ENCODE data around the gene PAPSS2. TPM values are rescaled to one million over a fixed set of nuclear protein-coding genes. Genes with fewer than 3 reads are reported as not detected.

PAPSS2 gene
- total RNA-seq, 4 donors from 2014 or later: 17.3 to 117 (median 88.4) TPM

DNA sequence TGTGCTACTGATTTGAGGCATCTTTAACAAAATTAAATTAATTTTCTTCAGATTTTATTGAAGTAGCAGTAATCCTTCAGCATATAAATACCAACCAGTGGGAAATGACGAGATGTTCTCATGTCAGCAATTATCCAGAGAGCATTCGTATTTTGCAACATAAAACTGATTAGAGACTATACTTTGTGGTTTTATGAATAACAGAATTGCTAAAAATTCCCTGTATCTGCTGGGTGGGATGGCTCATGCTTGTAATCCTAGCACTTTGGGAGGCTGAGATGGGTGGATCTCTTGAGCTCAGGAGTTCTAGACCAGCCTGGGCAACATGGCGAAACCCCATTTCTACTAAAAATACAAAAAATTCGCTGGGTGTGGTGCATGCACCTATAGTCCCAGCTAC is 101.5 kb downstream of the PAPSS2 start:
- Histone ChIP-seq H3K36me3 (peaks cover 0 to 21% (median 8%) of the 10 kb centered on the region in 4 donors), H3K27ac (no peak overlapping the region), H3K4me3 (no peak overlapping the region), H3K9me3 (no peaks in the 10 kb centered on the region), H3K4me1 (no peaks in the 10 kb centered on the region), H3K27me3 (no peaks in the 10 kb centered on the region)
- no peak for DNase-seq
- 89 to 94% methylated on average over 4 of the region's 4 CpGs for WGBS, 2 donors (ENCODE audit: low coverage in 1 of 2)
- TF ChIP-seq POLR2A (IDR thresholded peaks at IDR 0.05): no peak
- no peak for TF ChIP-seq POLR2AphosphoS5 (IDR thresholded peaks at IDR 0.05)
- TF ChIP-seq, protein P1, sequence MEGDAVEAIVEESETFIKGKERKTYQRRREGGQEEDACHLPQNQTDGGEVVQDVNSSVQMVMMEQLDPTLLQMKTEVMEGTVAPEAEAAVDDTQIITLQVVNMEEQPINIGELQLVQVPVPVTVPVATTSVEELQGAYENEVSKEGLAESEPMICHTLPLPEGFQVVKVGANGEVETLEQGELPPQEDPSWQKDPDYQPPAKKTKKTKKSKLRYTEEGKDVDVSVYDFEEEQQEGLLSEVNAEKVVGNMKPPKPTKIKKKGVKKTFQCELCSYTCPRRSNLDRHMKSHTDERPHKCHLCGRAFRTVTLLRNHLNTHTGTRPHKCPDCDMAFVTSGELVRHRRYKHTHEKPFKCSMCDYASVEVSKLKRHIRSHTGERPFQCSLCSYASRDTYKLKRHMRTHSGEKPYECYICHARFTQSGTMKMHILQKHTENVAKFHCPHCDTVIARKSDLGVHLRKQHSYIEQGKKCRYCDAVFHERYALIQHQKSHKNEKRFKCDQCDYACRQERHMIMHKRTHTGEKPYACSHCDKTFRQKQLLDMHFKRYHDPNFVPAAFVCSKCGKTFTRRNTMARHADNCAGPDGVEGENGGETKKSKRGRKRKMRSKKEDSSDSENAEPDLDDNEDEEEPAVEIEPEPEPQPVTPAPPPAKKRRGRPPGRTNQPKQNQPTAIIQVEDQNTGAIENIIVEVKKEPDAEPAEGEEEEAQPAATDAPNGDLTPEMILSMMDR (IDR thresholded peaks at IDR 0.05): no peak
- TF ChIP-seq EP300 (IDR thresholded peaks at IDR 0.05; ENCODE audit: low read depth): no peak
- in situ Hi-C loops (cut with MboI; ENCODE audit: low pct_ligation_motif_present in 1 of 4, low pct_unique_long_range_greater_than_20kb in 1 of 4, low sequenced_read_pairs in 3 of 4) (loop anchor here in 1 of 4 donors (10.0 kb wide), 1 partner anchor 116 kb away; no protein-coding TSS in a partner anchor), intact Hi-C loops (cut with DNase I; ENCODE audit: low total_unique reads) (no loop called here)

DNA sequence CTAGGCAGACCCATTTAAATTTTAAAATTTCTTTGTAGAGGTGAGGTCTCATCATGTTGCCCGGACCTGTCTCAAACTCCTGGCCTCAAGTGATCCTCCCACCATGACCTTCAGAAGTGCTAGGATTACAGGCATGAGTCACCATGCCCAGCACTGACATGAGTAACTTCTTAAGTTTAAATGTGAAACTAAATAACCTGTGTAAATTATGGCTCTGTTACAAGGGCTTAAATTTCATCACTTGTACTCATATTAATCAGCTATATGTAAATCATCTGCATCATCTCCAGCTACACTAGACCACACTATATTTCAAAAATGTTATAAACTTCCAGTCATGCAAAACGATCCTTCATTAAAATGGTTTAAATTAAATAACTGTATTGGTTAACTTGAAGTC is 102.2 kb downstream of the PAPSS2 start:
- no peak for DNase-seq
- no peaks in the 10 kb centered on the region for H3K27me3 ChIP-seq
- no peak overlapping the region for H3K27ac ChIP-seq
- intact Hi-C loops (cut with DNase I; ENCODE audit: low total_unique reads) (no loop called here), in situ Hi-C loops (cut with MboI; ENCODE audit: low pct_ligation_motif_present in 1 of 4, low pct_unique_long_range_greater_than_20kb in 1 of 4, low sequenced_read_pairs in 3 of 4) (loop anchor here in 1 of 4 donors (10.0 kb wide), 1 partner anchor 117 kb away; no protein-coding TSS in a partner anchor)
- no peak overlapping the region for H3K4me3 ChIP-seq
- no peak for TF ChIP-seq POLR2A (IDR thresholded peaks at IDR 0.05)
- peaks cover 0 to 19% (median 8%) of the 10 kb centered on the region in 4 donors for H3K36me3 ChIP-seq
- WGBS, 2 donors (ENCODE audit: low coverage in 1 of 2): 45 to 60% methylated on average over 2 of the region's 2 CpGs
- H3K4me1 ChIP-seq: no peaks in the 10 kb centered on the region
- H3K9me3 ChIP-seq: no peaks in the 10 kb centered on the region

DNA sequence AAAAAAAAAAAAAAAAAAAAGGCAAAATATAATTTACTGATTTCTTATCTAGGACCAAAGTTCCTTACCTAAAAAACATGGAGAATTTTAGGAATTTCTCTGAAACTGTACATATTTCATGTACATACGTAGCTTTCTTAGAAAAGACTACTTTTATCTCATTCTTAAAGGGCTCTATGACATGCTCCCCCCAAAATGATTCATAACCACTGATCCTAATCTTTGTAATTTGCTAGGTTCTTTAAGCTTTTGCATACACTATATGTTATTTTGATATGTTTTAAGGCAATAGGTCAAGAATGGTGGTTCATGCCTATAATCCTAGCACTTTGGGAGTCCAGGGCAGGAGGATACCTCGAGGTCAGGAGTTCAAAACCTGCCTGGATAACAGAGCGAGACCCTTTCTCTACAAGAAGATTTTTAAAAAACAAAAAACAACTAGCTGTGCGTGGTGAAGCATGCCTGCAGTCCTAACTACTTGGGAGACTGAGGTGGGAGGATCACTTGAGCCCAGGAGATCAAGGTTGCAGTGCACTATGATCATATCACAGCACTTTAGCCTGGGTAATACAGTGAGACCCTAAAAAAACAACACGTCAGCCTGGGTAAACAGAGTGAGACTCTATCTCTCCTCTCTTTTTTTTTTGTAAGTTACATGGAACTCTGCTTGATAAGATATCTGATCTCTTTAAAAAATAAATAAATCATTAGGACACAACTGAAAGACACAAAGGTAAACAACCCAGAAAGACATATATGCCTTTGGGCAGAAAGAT is 103.6 kb downstream of the PAPSS2 start:
- intact Hi-C loops (cut with DNase I; ENCODE audit: low total_unique reads): no loop called here
- in situ Hi-C loops (cut with MboI; ENCODE audit: low pct_ligation_motif_present in 1 of 4, low pct_unique_long_range_greater_than_20kb in 1 of 4, low sequenced_read_pairs in 3 of 4): loop anchor here in 1 of 4 donors (10.0 kb wide), 1 partner anchor 118 kb away; no protein-coding TSS in a partner anchor
- no peak overlapping the region for H3K27ac ChIP-seq
- H3K4me3 ChIP-seq: no peak overlapping the region
- no peak for DNase-seq
- H3K27me3 ChIP-seq: no peaks in the 10 kb centered on the region
- H3K36me3 ChIP-seq: peaks cover 0 to 20% (median 9%) of the 10 kb centered on the region in 4 donors
- WGBS, 2 donors (ENCODE audit: low coverage in 1 of 2): 91 to 96% methylated on average over 5 of the region's 5 CpGs
- TF ChIP-seq POLR2AphosphoS5 (IDR thresholded peaks at IDR 0.05) (no peak), EP300 (IDR thresholded peaks at IDR 0.05; ENCODE audit: low read depth) (no peak), POLR2A (IDR thresholded peaks at IDR 0.05) (no peak)
- TF ChIP-seq, protein P1 (IDR thresholded peaks at IDR 0.05): no peak
- no peaks in the 10 kb centered on the region for H3K4me1 ChIP-seq
- H3K9me3 ChIP-seq: no peaks in the 10 kb centered on the region

DNA sequence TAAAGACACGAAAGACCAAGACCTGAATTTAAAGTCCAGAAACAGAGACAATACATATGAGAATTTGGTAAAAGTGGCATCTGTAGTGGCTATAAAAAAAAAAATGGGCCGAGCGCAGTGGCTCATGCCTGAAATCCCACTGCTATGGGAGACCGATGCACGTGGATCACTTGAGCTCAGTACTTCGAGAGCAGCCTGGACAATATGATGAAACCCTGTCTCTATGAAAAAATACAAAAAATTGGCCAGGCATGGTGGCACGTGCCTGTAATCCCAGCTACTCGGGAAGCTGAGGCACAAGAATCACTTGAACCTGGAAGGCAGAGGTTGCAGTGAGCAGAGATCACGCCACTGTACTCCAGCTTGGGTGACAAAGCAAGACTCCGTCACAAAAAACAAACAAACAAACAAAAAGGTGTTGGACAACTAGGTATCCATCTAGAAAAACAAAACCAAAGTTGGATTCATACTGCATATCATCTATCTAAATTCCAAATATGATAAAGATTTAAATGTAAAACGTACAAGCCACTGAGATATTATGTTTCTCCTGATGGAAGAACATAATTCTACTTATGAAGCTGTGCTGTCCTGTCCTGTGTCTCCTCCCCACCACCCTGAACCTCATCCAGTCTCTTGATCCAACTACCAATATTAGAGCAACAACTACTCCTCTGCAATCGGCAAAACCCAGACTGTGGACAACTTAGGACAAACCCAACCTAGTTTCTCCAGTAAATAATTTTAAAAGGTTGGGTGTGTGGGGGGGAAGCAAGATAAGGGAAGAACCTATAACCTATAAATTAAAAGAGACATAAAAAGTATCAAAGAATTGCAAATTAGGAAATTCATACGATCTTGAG is 104.6 kb downstream of the PAPSS2 start:
- Histone ChIP-seq H3K27me3 (no peaks in the 10 kb centered on the region), H3K36me3 (peaks cover 0 to 29% (median 7%) of the 10 kb centered on the region in 4 donors), H3K9me3 (no peaks in the 10 kb centered on the region), H3K4me1 (no peaks in the 10 kb centered on the region), H3K4me3 (no peak overlapping the region), H3K27ac (no peak overlapping the region)
- in situ Hi-C loops (cut with MboI; ENCODE audit: low pct_ligation_motif_present in 1 of 4, low pct_unique_long_range_greater_than_20kb in 1 of 4, low sequenced_read_pairs in 3 of 4): loop anchor here in 1 of 4 donors (10.0 kb wide), 1 partner anchor 120 kb away; no protein-coding TSS in a partner anchor
- no peak for DNase-seq
- WGBS, 2 donors (ENCODE audit: low coverage in 1 of 2): 89 to 94% methylated on average over 6 to 13 of the region's 13 CpGs
- intact Hi-C loops (cut with DNase I; ENCODE audit: low total_unique reads): no loop called here
- no peak for TF ChIP-seq POLR2A (IDR thresholded peaks at IDR 0.05)
- TF ChIP-seq EP300 (IDR thresholded peaks at IDR 0.05; ENCODE audit: low read depth): no peak
- TF ChIP-seq, protein P1 (IDR thresholded peaks at IDR 0.05): no peak
- no peak for TF ChIP-seq POLR2AphosphoS5 (IDR thresholded peaks at IDR 0.05)

Measured in transverse colon (tissue), 4 donors.